Ovary (tissue), 3 donors: ENCODE measurements around the gene OPRD1.

Experiments
- EP300 ChIP-seq: sonication (generic); formaldehyde crosslinking; IDR thresholded peaks from one replicate; pipeline ENCODE4 v1.6.1; 2017; ENCODE audit warnings: antibody characterized with exemption
- POLR2A ChIP-seq: fragments of 450-650 bp; IDR thresholded peaks from one replicate; pipeline ENCODE4 v1.6.1; 2017; ENCODE audit warnings: antibody characterized with exemption, mild to moderate bottlenecking, moderate library complexity
- TF ChIP-seq, protein P1 (sequence below), 3 donors: fragments of 450-650 bp in 2 of 3; fragments of 200-600 bp in 1 of 3; IDR thresholded peaks; one replicate each; pipeline versions ENCODE4 v1.5.1 to v1.8.0; 2016 to 2022; ENCODE audit warnings: antibody characterized with exemption in 3 of 3, mild to moderate bottlenecking in 1 of 3
- donor health status: DM: no; HTN: no; CAD: no.

DNA sequence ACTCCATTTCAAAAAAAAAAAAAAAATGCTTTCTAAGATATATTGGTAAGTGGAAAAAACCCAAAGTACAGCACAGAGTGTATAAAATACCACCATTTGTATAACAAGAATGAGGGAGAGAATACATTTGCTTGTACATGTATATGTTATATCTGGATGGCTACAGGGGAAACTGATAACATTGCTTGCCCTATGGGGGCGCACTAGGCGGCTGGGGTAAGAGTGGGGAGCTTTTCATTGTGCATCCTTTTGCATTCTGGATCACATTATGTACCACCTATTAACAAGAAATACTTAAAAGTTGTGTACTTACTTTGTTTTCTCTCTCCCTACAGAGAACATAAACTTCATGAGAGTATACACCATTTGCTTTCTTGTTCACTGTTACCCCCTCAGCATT is 28.6 kb upstream of the OPRD1 start:
- TF ChIP-seq, protein P1, sequence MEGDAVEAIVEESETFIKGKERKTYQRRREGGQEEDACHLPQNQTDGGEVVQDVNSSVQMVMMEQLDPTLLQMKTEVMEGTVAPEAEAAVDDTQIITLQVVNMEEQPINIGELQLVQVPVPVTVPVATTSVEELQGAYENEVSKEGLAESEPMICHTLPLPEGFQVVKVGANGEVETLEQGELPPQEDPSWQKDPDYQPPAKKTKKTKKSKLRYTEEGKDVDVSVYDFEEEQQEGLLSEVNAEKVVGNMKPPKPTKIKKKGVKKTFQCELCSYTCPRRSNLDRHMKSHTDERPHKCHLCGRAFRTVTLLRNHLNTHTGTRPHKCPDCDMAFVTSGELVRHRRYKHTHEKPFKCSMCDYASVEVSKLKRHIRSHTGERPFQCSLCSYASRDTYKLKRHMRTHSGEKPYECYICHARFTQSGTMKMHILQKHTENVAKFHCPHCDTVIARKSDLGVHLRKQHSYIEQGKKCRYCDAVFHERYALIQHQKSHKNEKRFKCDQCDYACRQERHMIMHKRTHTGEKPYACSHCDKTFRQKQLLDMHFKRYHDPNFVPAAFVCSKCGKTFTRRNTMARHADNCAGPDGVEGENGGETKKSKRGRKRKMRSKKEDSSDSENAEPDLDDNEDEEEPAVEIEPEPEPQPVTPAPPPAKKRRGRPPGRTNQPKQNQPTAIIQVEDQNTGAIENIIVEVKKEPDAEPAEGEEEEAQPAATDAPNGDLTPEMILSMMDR (IDR thresholded peaks at IDR 0.05), result no peak
- TF ChIP-seq EP300 (no peak), POLR2A (no peak)
